Activated T-cell treated with anti-CD3 and anti-CD28 coated beads, Interleukin-2, amount 50 U/mL, for 4 hours (primary cell): Measurements from ENCODE around the gene CASZ1. TPM values are rescaled to one million over a fixed set of nuclear protein-coding genes. Genes with fewer than 3 reads are reported as not detected.

ENCODE experiments used
- ATAC-seq, 2 donors: fragments of 200-7000 bp; cut with Tn5 transposase; one replicate each; pipeline ENCODE4 v1.10.0; 2021
- DNase-seq: peaks from one replicate; pipeline ENCODE4 v3.0.0-alpha.2; 2020
- H3K27me3 Mint-ChIP-seq: one replicate; pipeline ENCODE4 v1.8.0; 2021; ENCODE audit warnings: low read depth, mixed read lengths
- H3K36me3 Mint-ChIP-seq: one replicate; pipeline ENCODE4 v1.8.0; 2022; ENCODE audit warnings: mixed read lengths; ENCODE audit not compliant: insufficient read depth
- H3K4me1 Mint-ChIP-seq: one replicate; pipeline ENCODE4 v1.8.0; 2021; ENCODE audit warnings: low read depth, mixed read lengths
- H3K4me3 Mint-ChIP-seq: one replicate; pipeline ENCODE4 v1.8.0; 2021; ENCODE audit warnings: mild to moderate bottlenecking, moderate library complexity, mixed read lengths
- H3K9me3 Mint-ChIP-seq: one replicate; pipeline ENCODE4 v1.8.0; 2021; ENCODE audit warnings: mixed read lengths
- total RNA-seq, 3 donors: library from RNA; stranded (reverse); gene quantifications; one replicate each; pipeline ENCODE4 v1.2.1, GENCODE V29; 2021

The CASZ1 gene
- total RNA-seq, 3 donors from 2014 or later: 6.9 to 11.2 (median 8.4) TPM

GRCh38 chr1:10620776-10621175, 175.7 kb downstream of the CASZ1 start:
- H3K4me1 Mint-ChIP-seq: no peaks in the 10 kb centered on the region
- H3K4me3 Mint-ChIP-seq: no peak overlapping the region
- H3K9me3 Mint-ChIP-seq: no peaks in the 10 kb centered on the region
- ATAC-seq (no peak), DNase-seq (no peak)
- peaks cover 16% of the 10 kb centered on the region for H3K36me3 Mint-ChIP-seq
- no peaks in the 10 kb centered on the region for H3K27me3 Mint-ChIP-seq

GRCh38 chr1:10617931-10618885, 178.2 kb downstream of the CASZ1 start:
- no peaks in the 10 kb centered on the region for H3K4me1 Mint-ChIP-seq
- no peak overlapping the region for H3K4me3 Mint-ChIP-seq
- ATAC-seq: no peak
- no peaks in the 10 kb centered on the region for H3K27me3 Mint-ChIP-seq
- H3K36me3 Mint-ChIP-seq: peaks cover 18% of the 10 kb centered on the region
- DNase-seq: no peak
- no peaks in the 10 kb centered on the region for H3K9me3 Mint-ChIP-seq

GRCh38 chr1:10617318-10617717, 179.1 kb downstream of the CASZ1 start:
- Mint-ChIP-seq H3K27me3 (no peaks in the 10 kb centered on the region), H3K9me3 (no peaks in the 10 kb centered on the region), H3K4me3 (no peak overlapping the region), H3K36me3 (peaks cover 18% of the 10 kb centered on the region), H3K4me1 (no peaks in the 10 kb centered on the region)
- DNase-seq (no peak), ATAC-seq (no peak)

GRCh38 chr1:10616696-10617095, 179.8 kb downstream of the CASZ1 start:
- Mint-ChIP-seq H3K9me3 (no peaks in the 10 kb centered on the region), H3K4me3 (no peak overlapping the region)
- no peak for ATAC-seq

GRCh38 chr1:10615932-10616671, 180.3 kb downstream of the CASZ1 start:
- no peaks in the 10 kb centered on the region for H3K27me3 Mint-ChIP-seq
- H3K4me3 Mint-ChIP-seq: no peak overlapping the region
- H3K9me3 Mint-ChIP-seq: no peaks in the 10 kb centered on the region
- H3K36me3 Mint-ChIP-seq: peaks cover 16% of the 10 kb centered on the region
- no peak for DNase-seq
- ATAC-seq: no peak
- H3K4me1 Mint-ChIP-seq: no peaks in the 10 kb centered on the region

More at GRCh38 chr1:10616696-10617095, 179.8 kb downstream of the CASZ1 start:
- no peak for DNase-seq
- Mint-ChIP-seq H3K4me1 (no peaks in the 10 kb centered on the region), H3K36me3 (peaks cover 16% of the 10 kb centered on the region), H3K27me3 (no peaks in the 10 kb centered on the region)

GRCh38 chr1:10615332-10615731, 181.1 kb downstream of the CASZ1 start:
- DNase-seq (no peak), ATAC-seq (no peak)
- Mint-ChIP-seq H3K4me1 (no peaks in the 10 kb centered on the region), H3K4me3 (no peak overlapping the region), H3K27me3 (no peaks in the 10 kb centered on the region), H3K36me3 (peaks cover 16% of the 10 kb centered on the region), H3K9me3 (no peaks in the 10 kb centered on the region)

- Mint-ChIP-seq H3K4me3 (no peak overlapping the region), H3K27me3 (no peaks in the 10 kb centered on the region), H3K4me1 (no peaks in the 10 kb centered on the region), H3K36me3 (peaks cover 16% of the 10 kb centered on the region), H3K9me3 (no peaks in the 10 kb centered on the region)
- ATAC-seq (no peak), DNase-seq (no peak)
Observed at GRCh38 chr1:10614377-10615225, 181.8 kb downstream of the CASZ1 start.

GRCh38 chr1:10613861-10614260, 182.6 kb downstream of the CASZ1 start:
- DNase-seq: no peak
- Mint-ChIP-seq H3K36me3 (peaks cover 18% of the 10 kb centered on the region), H3K4me1 (no peaks in the 10 kb centered on the region), H3K4me3 (no peak overlapping the region), H3K27me3 (no peaks in the 10 kb centered on the region), H3K9me3 (no peaks in the 10 kb centered on the region)
- no peak for ATAC-seq

- ATAC-seq (no peak), DNase-seq (no peak)
- Mint-ChIP-seq H3K27me3 (no peaks in the 10 kb centered on the region), H3K4me3 (no peak overlapping the region), H3K36me3 (peaks cover 14% of the 10 kb centered on the region), H3K9me3 (no peaks in the 10 kb centered on the region), H3K4me1 (no peaks in the 10 kb centered on the region)
Observed at GRCh38 chr1:10613340-10613739, 183.1 kb downstream of the CASZ1 start.

- Mint-ChIP-seq H3K9me3 (no peaks in the 10 kb centered on the region), H3K4me1 (no peaks in the 10 kb centered on the region), H3K4me3 (no peak overlapping the region), H3K36me3 (peaks cover 14% of the 10 kb centered on the region), H3K27me3 (no peaks in the 10 kb centered on the region)
- DNase-seq: no peak
- no peak for ATAC-seq
Observed at GRCh38 chr1:10612436-10613160, 183.8 kb downstream of the CASZ1 start.

- no peaks in the 10 kb centered on the region for H3K27me3 Mint-ChIP-seq
- H3K9me3 Mint-ChIP-seq: no peaks in the 10 kb centered on the region
- no peak for DNase-seq
- no peak overlapping the region for H3K4me3 Mint-ChIP-seq
- no peaks in the 10 kb centered on the region for H3K4me1 Mint-ChIP-seq
- no peak for ATAC-seq
- peaks cover 14% of the 10 kb centered on the region for H3K36me3 Mint-ChIP-seq
Observed at GRCh38 chr1:10610901-10611600, 185.4 kb downstream of the CASZ1 start.

- ATAC-seq (no peak), DNase-seq (no peak)
- H3K27me3 Mint-ChIP-seq: no peaks in the 10 kb centered on the region
- no peaks in the 10 kb centered on the region for H3K4me1 Mint-ChIP-seq
- H3K9me3 Mint-ChIP-seq: no peaks in the 10 kb centered on the region
- no peak overlapping the region for H3K4me3 Mint-ChIP-seq
- peaks cover 13% of the 10 kb centered on the region for H3K36me3 Mint-ChIP-seq
Observed at GRCh38 chr1:10608690-10609089, 187.8 kb downstream of the CASZ1 start.

- H3K9me3 Mint-ChIP-seq: no peaks in the 10 kb centered on the region
- no peak overlapping the region for H3K4me3 Mint-ChIP-seq
- ATAC-seq (no peak), DNase-seq (no peak)
- no peaks in the 10 kb centered on the region for H3K4me1 Mint-ChIP-seq
- H3K36me3 Mint-ChIP-seq: peaks cover 11% of the 10 kb centered on the region
- H3K27me3 Mint-ChIP-seq: no peaks in the 10 kb centered on the region
Observed at GRCh38 chr1:10607228-10607627, 189.2 kb downstream of the CASZ1 start.
